HEK293 (cell line): Measurements from ENCODE around the gene NKAPL.

Source experiments
- CTCF ChIA-PET: fragments of 350-600 bp; formaldehyde crosslinking; extraction: SDS; loops from one replicate; lab custom pipeline; 2021; ENCODE audit warnings: antibody characterized with exemption; lab: Yijun Ruan, JAX
- POLR2A ChIA-PET: fragments of 300-600 bp; formaldehyde crosslinking; extraction: SDS; loops from one replicate; lab custom pipeline; 2020; ENCODE audit warnings: antibody characterized with exemption, inconsistent platforms; lab: Yijun Ruan, JAX
- H3K27ac ChIP-seq: fragments of 200-500 bp; sonication (Bioruptor generic); 2 replicates; pipeline ENCODE4 v1.5.1; 2014; ENCODE audit warnings: low read depth, low read length, control low read depth, inconsistent platforms; ENCODE audit errors: extremely low read depth
- H3K36me3 ChIP-seq, 2 experiments: fragments of 200-500 bp in 1 of 2; sonication (Bioruptor generic) in 1 of 2; 1 replicate in 1 of 2; 2 replicates in 1 of 2; pipeline ENCODE4 v1.5.1; 2014 to 2017; ENCODE audit warnings: inconsistent platforms in 2 of 2, low read length in 2 of 2; ENCODE audit not compliant: control insufficient read depth in 2 of 2, insufficient read depth in 1 of 2
- H3K4me1 ChIP-seq: fragments of 200-500 bp; sonication (Bioruptor generic); 2 replicates; pipeline ENCODE4 v1.5.1; 2014; ENCODE audit warnings: mild to moderate bottlenecking, low read length, inconsistent platforms; ENCODE audit not compliant: control insufficient read depth, insufficient read depth
- H3K4me3 ChIP-seq: 2 replicates; pipeline ENCODE4 v1.5.1; 2011; ENCODE audit warnings: low read depth, mild to moderate bottlenecking, control low read depth, low read length, moderate library complexity
- H3K9me3 ChIP-seq: fragments of 200-500 bp; sonication (Bioruptor generic); 2 replicates; pipeline ENCODE4 v1.5.1; 2014; ENCODE audit warnings: low read depth, low read length, inconsistent platforms; ENCODE audit not compliant: control insufficient read depth, insufficient read depth
- GFI1B ChIP-seq: fragments of 450-650 bp; formaldehyde crosslinking; IDR thresholded peaks from 2 replicates; pipeline ENCODE4 v1.5.1; 2016; ENCODE audit warnings: missing biosample characterization, missing genetic modification characterization
- HOXA7 ChIP-seq: sonication (generic); formaldehyde crosslinking; IDR thresholded peaks from 2 replicates; pipeline ENCODE4 v1.8.1; 2022; ENCODE audit warnings: missing genetic modification reagents, borderline replicate concordance
- IKZF3 ChIP-seq: fragments of 450-650 bp; IDR thresholded peaks from 2 replicates; pipeline ENCODE4 v1.5.0; 2018; ENCODE audit warnings: missing biosample characterization, mild to moderate bottlenecking, missing genetic modification characterization, moderate library complexity
- OVOL3 ChIP-seq: fragments of 450-650 bp; formaldehyde crosslinking; IDR thresholded peaks from 2 replicates; pipeline ENCODE4 v1.5.1; 2016; ENCODE audit warnings: missing biosample characterization, missing genetic modification characterization
- PRDM1 ChIP-seq: fragments of 450-650 bp; formaldehyde crosslinking; IDR thresholded peaks from 2 replicates; pipeline ENCODE4; 2016; ENCODE audit warnings: missing biosample characterization, missing genetic modification characterization
- TRIM28 ChIP-seq: IDR thresholded peaks from 2 replicates; pipeline ENCODE4 v1.6.1; 2011; ENCODE audit warnings: low read length, control low read depth, borderline replicate concordance
- YY1 ChIP-seq: fragments of 450-650 bp; formaldehyde crosslinking; IDR thresholded peaks from 2 replicates; pipeline ENCODE4 v1.5.1; 2018; ENCODE audit warnings: missing biosample characterization, missing genetic modification characterization
- ZBTB1 ChIP-seq: fragments of 450-650 bp; formaldehyde crosslinking; IDR thresholded peaks from 2 replicates; pipeline ENCODE4 v1.5.1; 2016; ENCODE audit warnings: missing biosample characterization, missing genetic modification characterization
- ZBTB20 ChIP-seq: fragments of 450-650 bp; formaldehyde crosslinking; IDR thresholded peaks from 2 replicates; pipeline ENCODE4 v1.5.1; 2016; ENCODE audit warnings: missing biosample characterization, missing genetic modification characterization
- ZEB2 ChIP-seq: fragments of 450-650 bp; formaldehyde crosslinking; IDR thresholded peaks from 2 replicates; pipeline ENCODE4 v1.5.1; 2016; ENCODE audit warnings: missing biosample characterization, missing genetic modification characterization
- ZFHX2 ChIP-seq: fragments of 450-650 bp; formaldehyde crosslinking; conservative IDR thresholded peaks from 2 replicates; pipeline ENCODE4 v1.5.1; 2016; ENCODE audit warnings: missing biosample characterization, missing genetic modification characterization
- ZNF114 ChIP-seq: fragments of 450-650 bp; formaldehyde crosslinking; IDR thresholded peaks from 2 replicates; pipeline ENCODE4 v1.5.0; 2017; ENCODE audit warnings: missing biosample characterization, missing genetic modification characterization
- ZNF132 ChIP-seq: fragments of 450-650 bp; formaldehyde crosslinking; IDR thresholded peaks from 2 replicates; pipeline ENCODE4 v1.5.1; 2017; ENCODE audit warnings: missing biosample characterization, missing genetic modification characterization, borderline replicate concordance
- ZNF157 ChIP-seq: fragments of 450-650 bp; formaldehyde crosslinking; IDR thresholded peaks from 2 replicates; pipeline ENCODE4 v1.5.1; 2016; ENCODE audit warnings: missing biosample characterization, missing genetic modification characterization
- ZNF184 ChIP-seq: fragments of 450-650 bp; IDR thresholded peaks from 2 replicates; pipeline ENCODE4 v1.5.1; 2018; ENCODE audit warnings: missing biosample characterization, mild to moderate bottlenecking, missing genetic modification characterization
- ZNF221 ChIP-seq: fragments of 450-650 bp; formaldehyde crosslinking; IDR thresholded peaks from 2 replicates; pipeline ENCODE4 v1.5.1; 2017; ENCODE audit warnings: missing biosample characterization, missing genetic modification characterization, borderline replicate concordance
- ZNF223 ChIP-seq: fragments of 450-650 bp; formaldehyde crosslinking; IDR thresholded peaks from 2 replicates; pipeline ENCODE4 v1.5.1; 2016; ENCODE audit warnings: missing biosample characterization, missing genetic modification characterization
- ZNF335 ChIP-seq: fragments of 450-650 bp; formaldehyde crosslinking; conservative IDR thresholded peaks from 2 replicates; pipeline ENCODE4 v1.5.1; 2016; ENCODE audit warnings: missing biosample characterization, missing genetic modification characterization
- ZNF341 ChIP-seq: fragments of 450-650 bp; formaldehyde crosslinking; IDR thresholded peaks from 2 replicates; pipeline ENCODE4; 2016; ENCODE audit warnings: low read depth, missing biosample characterization, missing genetic modification characterization
- ZNF544 ChIP-seq: fragments of 450-650 bp; formaldehyde crosslinking; IDR thresholded peaks from 2 replicates; pipeline ENCODE4 v1.5.0; 2017; ENCODE audit warnings: missing biosample characterization, missing genetic modification characterization
- ZNF585B ChIP-seq: fragments of 450-650 bp; formaldehyde crosslinking; IDR thresholded peaks from 2 replicates; pipeline ENCODE4 v1.5.1; 2016; ENCODE audit warnings: missing biosample characterization, missing genetic modification characterization
- ZNF600 ChIP-seq: fragments of 450-650 bp; formaldehyde crosslinking; IDR thresholded peaks from 2 replicates; pipeline ENCODE4 v1.5.1; 2016; ENCODE audit warnings: missing biosample characterization, missing genetic modification characterization
- ZNF621 ChIP-seq: fragments of 450-650 bp; formaldehyde crosslinking; IDR thresholded peaks from 2 replicates; pipeline ENCODE4 v1.5.1; 2017; ENCODE audit warnings: missing biosample characterization, missing genetic modification characterization
- ZNF670 ChIP-seq: fragments of 450-650 bp; formaldehyde crosslinking; IDR thresholded peaks from 2 replicates; pipeline ENCODE4 v1.5.1; 2016; ENCODE audit warnings: missing biosample characterization, missing genetic modification characterization, low read depth
- ZNF747 ChIP-seq: fragments of 450-650 bp; formaldehyde crosslinking; IDR thresholded peaks from 2 replicates; pipeline ENCODE4 v1.5.1; 2016; ENCODE audit warnings: missing biosample characterization, missing genetic modification characterization
- ZNF768 ChIP-seq: fragments of 450-650 bp; formaldehyde crosslinking; IDR thresholded peaks from 2 replicates; pipeline ENCODE4 v1.5.1; 2018; ENCODE audit warnings: missing biosample characterization, mild to moderate bottlenecking, missing genetic modification characterization
- ZSCAN30 ChIP-seq: fragments of 450-650 bp; IDR thresholded peaks from 2 replicates; pipeline ENCODE4 v1.5.1; 2018; ENCODE audit warnings: missing biosample characterization, mild to moderate bottlenecking, missing genetic modification characterization, moderate library complexity
- ZXDB ChIP-seq: fragments of 450-650 bp; formaldehyde crosslinking; IDR thresholded peaks from 2 replicates; pipeline ENCODE4 v1.5.1; 2016; ENCODE audit warnings: missing biosample characterization, missing genetic modification characterization
- TF ChIP-seq, protein P1 (sequence below): fragments of 450-650 bp; formaldehyde crosslinking; IDR thresholded peaks from 2 replicates; pipeline ENCODE4 v1.5.1; 2017; ENCODE audit warnings: missing biosample characterization, missing genetic modification characterization
- TF ChIP-seq, protein P2 (sequence below): fragments of 450-650 bp; formaldehyde crosslinking; IDR thresholded peaks from 2 replicates; pipeline ENCODE4 v1.5.1; 2016; ENCODE audit warnings: missing biosample characterization, missing genetic modification characterization
- TF ChIP-seq, protein P3 (sequence below): fragments of 450-650 bp; formaldehyde crosslinking; IDR thresholded peaks from 2 replicates; pipeline ENCODE4 v1.5.1; 2016; ENCODE audit warnings: missing biosample characterization, missing genetic modification characterization
- TF ChIP-seq, protein P4 (sequence below): fragments of 450-650 bp; formaldehyde crosslinking; IDR thresholded peaks from 2 replicates; pipeline ENCODE4 v1.5.1; 2016; ENCODE audit warnings: missing biosample characterization, missing genetic modification characterization

NKAPL gene

DNA sequence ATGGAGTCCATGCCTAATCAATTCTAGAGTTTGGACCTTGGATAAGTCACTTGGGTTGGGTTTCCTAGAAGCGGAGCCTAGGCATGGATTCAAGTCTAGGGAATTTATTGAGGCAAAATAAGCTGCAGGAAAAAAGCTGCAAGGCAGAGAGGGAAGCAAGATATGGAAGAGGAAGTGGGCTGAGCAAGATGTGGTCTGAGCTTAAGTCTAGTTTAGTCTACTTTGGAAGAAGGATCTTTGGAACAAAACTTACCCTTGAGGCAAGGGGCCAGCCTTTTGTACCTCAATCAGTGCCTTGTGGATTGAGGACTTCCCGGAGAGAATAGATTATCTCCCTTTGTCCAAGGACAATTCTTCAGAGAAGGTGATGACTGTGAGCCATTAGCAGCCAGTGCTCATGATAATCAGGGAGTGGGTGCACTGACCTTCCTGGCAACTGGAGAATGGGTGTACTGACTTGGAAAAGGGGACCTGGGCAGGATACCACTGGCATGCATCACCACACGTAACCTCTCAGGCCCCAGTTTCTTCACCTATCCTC is 23.1 kb upstream of the NKAPL start:
- H3K4me1 ChIP-seq, result no peaks in the 10 kb centered on the region
- H3K36me3 ChIP-seq, result peaks cover 13 to 36% of the 10 kb centered on the region in 2 experiments
- CTCF ChIA-PET, result interaction anchor here (1.1 kb wide), 1 partner anchor 12 kb away, joined by 3 read pairs; no protein-coding TSS in a partner anchor
- H3K4me3 ChIP-seq, result no peak overlapping the region
- no peak overlapping the region for H3K27ac ChIP-seq
- H3K9me3 ChIP-seq, result no peaks in the 10 kb centered on the region
- no peak for TF ChIP-seq ZEB2
- no peak for TF ChIP-seq IKZF3
- TF ChIP-seq ZNF600, result no peak
- no peak for TF ChIP-seq ZNF184
- no peak for TF ChIP-seq ZNF768 (tag by site-specific recombination)
- TF ChIP-seq ZNF223 (tag by site-specific recombination), result no peak
- no peak for TF ChIP-seq PRDM1 (tag by site-specific recombination)
- no peak for TF ChIP-seq TRIM28
- TF ChIP-seq ZXDB, result no peak
- no peak for TF ChIP-seq ZNF670
- no peak for TF ChIP-seq OVOL3
- TF ChIP-seq ZNF221 (tag by site-specific recombination), result no peak
- no peak for TF ChIP-seq ZFHX2
- TF ChIP-seq ZNF747 (tag by site-specific recombination), result no peak
- no peak for TF ChIP-seq ZNF341 (tag by site-specific recombination)
- no peak for TF ChIP-seq GFI1B (tag by site-specific recombination)
- no peak for TF ChIP-seq HOXA7 (CRISPR knock-in tag)
- no peak for TF ChIP-seq ZNF621 (tag by site-specific recombination)
- TF ChIP-seq, protein P1, sequence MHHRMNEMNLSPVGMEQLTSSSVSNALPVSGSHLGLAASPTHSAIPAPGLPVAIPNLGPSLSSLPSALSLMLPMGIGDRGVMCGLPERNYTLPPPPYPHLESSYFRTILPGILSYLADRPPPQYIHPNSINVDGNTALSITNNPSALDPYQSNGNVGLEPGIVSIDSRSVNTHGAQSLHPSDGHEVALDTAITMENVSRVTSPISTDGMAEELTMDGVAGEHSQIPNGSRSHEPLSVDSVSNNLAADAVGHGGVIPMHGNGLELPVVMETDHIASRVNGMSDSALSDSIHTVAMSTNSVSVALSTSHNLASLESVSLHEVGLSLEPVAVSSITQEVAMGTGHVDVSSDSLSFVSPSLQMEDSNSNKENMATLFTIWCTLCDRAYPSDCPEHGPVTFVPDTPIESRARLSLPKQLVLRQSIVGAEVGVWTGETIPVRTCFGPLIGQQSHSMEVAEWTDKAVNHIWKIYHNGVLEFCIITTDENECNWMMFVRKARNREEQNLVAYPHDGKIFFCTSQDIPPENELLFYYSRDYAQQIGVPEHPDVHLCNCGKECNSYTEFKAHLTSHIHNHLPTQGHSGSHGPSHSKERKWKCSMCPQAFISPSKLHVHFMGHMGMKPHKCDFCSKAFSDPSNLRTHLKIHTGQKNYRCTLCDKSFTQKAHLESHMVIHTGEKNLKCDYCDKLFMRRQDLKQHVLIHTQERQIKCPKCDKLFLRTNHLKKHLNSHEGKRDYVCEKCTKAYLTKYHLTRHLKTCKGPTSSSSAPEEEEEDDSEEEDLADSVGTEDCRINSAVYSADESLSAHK (tag by site-specific recombination), result no peak
- TF ChIP-seq, protein P2, sequence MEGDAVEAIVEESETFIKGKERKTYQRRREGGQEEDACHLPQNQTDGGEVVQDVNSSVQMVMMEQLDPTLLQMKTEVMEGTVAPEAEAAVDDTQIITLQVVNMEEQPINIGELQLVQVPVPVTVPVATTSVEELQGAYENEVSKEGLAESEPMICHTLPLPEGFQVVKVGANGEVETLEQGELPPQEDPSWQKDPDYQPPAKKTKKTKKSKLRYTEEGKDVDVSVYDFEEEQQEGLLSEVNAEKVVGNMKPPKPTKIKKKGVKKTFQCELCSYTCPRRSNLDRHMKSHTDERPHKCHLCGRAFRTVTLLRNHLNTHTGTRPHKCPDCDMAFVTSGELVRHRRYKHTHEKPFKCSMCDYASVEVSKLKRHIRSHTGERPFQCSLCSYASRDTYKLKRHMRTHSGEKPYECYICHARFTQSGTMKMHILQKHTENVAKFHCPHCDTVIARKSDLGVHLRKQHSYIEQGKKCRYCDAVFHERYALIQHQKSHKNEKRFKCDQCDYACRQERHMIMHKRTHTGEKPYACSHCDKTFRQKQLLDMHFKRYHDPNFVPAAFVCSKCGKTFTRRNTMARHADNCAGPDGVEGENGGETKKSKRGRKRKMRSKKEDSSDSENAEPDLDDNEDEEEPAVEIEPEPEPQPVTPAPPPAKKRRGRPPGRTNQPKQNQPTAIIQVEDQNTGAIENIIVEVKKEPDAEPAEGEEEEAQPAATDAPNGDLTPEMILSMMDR, result no peak
- POLR2A ChIA-PET, result no interaction called here

DNA sequence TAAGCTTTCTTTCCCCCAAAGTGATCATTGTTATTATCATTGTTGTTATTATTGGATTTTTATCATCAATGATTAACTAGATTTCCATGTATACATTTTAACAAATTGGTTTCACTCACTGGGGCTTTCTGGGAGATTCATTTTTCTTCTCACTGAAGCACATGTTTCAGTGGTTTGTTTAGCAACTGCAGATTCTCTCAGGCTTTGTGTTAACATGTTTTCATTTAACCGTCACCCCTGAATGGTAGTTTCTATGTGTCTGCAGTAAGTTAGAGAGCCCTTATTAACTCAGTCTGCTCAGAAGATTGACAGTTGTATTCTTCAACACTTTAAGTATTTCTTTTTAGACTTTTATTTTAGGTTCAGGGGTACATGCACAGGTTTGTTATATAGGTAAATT is 19.5 kb upstream of the NKAPL start:
- CTCF ChIA-PET, result interaction anchor here (0.7 kb wide), 1 partner anchor 608 kb away, joined by 3 read pairs; no protein-coding TSS in a partner anchor
- POLR2A ChIA-PET, result no interaction called here
- no peak for TF ChIP-seq ZNF335 (tag by site-specific recombination)
- no peak for TF ChIP-seq ZNF544
- no peak for TF ChIP-seq ZNF157 (tag by site-specific recombination)
- TF ChIP-seq ZNF114 (tag by site-specific recombination), result no peak
- TF ChIP-seq ZNF341 (tag by site-specific recombination), result no peak
- no peak for TF ChIP-seq ZSCAN30 (tag by site-specific recombination)
- TF ChIP-seq, protein P3, sequence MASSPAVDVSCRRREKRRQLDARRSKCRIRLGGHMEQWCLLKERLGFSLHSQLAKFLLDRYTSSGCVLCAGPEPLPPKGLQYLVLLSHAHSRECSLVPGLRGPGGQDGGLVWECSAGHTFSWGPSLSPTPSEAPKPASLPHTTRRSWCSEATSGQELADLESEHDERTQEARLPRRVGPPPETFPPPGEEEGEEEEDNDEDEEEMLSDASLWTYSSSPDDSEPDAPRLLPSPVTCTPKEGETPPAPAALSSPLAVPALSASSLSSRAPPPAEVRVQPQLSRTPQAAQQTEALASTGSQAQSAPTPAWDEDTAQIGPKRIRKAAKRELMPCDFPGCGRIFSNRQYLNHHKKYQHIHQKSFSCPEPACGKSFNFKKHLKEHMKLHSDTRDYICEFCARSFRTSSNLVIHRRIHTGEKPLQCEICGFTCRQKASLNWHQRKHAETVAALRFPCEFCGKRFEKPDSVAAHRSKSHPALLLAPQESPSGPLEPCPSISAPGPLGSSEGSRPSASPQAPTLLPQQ, result no peak
- no peak for TF ChIP-seq ZBTB1
- no peak for TF ChIP-seq ZNF585B (tag by site-specific recombination)
- no peak for TF ChIP-seq ZBTB20 (tag by site-specific recombination)
- no peak for TF ChIP-seq ZEB2
- TF ChIP-seq ZNF132, result no peak
- no peak for TF ChIP-seq YY1
- TF ChIP-seq, protein P4, sequence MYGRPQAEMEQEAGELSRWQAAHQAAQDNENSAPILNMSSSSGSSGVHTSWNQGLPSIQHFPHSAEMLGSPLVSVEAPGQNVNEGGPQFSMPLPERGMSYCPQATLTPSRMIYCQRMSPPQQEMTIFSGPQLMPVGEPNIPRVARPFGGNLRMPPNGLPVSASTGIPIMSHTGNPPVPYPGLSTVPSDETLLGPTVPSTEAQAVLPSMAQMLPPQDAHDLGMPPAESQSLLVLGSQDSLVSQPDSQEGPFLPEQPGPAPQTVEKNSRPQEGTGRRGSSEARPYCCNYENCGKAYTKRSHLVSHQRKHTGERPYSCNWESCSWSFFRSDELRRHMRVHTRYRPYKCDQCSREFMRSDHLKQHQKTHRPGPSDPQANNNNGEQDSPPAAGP (tag by site-specific recombination), result no peak

More for the DNA sequence above, 19.5 kb upstream of the NKAPL start:
- Histone ChIP-seq H3K27ac (no peak overlapping the region), H3K4me1 (no peaks in the 10 kb centered on the region), H3K36me3 (peaks cover 9 to 15% of the 10 kb centered on the region in 2 experiments), H3K9me3 (no peaks in the 10 kb centered on the region), H3K4me3 (no peak overlapping the region)
